ENCODE data around the gene RABL6.
"Not testable (repeated sequence)": the region's sequence is repeated elsewhere in the genome, so short reads cannot be mapped to it uniquely, and the experiment has no call there.

RABL6 gene, protein sequence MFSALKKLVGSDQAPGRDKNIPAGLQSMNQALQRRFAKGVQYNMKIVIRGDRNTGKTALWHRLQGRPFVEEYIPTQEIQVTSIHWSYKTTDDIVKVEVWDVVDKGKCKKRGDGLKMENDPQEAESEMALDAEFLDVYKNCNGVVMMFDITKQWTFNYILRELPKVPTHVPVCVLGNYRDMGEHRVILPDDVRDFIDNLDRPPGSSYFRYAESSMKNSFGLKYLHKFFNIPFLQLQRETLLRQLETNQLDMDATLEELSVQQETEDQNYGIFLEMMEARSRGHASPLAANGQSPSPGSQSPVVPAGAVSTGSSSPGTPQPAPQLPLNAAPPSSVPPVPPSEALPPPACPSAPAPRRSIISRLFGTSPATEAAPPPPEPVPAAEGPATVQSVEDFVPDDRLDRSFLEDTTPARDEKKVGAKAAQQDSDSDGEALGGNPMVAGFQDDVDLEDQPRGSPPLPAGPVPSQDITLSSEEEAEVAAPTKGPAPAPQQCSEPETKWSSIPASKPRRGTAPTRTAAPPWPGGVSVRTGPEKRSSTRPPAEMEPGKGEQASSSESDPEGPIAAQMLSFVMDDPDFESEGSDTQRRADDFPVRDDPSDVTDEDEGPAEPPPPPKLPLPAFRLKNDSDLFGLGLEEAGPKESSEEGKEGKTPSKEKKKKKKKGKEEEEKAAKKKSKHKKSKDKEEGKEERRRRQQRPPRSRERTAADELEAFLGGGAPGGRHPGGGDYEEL

DNA sequence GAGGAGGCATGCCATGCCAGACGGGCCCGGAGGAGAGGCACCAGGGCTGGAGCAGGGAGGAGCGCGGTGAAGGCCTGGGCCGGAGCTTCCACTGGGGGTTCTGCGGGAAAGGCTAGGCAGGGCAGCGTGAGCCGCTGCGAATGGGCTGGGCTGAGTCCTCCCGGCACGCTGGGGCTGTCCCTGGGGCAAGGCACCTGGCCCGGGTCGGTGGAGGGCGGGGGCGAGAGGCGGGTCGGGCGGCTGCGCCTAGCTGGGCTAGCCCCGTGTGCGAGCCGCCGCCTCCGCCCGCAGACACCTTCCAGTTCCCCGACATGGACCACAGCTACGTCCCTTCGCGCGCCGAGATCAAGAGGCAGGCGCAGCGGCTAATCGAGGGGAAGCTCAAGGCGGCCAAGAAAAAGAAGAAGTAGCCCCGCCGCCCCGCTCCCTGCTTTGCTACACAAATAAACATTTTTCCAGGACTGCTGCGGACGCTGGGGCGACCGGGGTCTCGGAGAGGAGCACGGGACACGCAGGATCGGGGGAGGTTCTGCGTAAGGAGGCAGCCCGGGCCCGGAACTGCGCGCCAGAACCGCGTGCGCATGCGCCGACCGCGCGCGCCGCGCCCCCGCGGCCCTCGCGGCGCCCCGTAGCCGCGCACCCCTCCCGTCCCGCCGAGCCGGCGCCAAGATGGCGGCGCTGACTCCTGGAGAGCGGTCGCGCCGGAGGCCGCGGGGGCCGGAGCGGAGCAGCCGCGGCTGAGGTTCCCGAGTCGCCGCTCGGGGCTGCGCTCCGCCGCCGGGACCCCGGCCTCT lies at the start of gene RABL6:
RABL6 (plus strand) TSS at position 668 of the 794 bp plus-strand sequence. CDS start 249 bp downstream, outside the sequence.
- peak; percentile 70 to 75 for DNase-seq (ENCODE audit: low read depth in 2 of 2)
- TF ChIP-seq, protein P1, sequence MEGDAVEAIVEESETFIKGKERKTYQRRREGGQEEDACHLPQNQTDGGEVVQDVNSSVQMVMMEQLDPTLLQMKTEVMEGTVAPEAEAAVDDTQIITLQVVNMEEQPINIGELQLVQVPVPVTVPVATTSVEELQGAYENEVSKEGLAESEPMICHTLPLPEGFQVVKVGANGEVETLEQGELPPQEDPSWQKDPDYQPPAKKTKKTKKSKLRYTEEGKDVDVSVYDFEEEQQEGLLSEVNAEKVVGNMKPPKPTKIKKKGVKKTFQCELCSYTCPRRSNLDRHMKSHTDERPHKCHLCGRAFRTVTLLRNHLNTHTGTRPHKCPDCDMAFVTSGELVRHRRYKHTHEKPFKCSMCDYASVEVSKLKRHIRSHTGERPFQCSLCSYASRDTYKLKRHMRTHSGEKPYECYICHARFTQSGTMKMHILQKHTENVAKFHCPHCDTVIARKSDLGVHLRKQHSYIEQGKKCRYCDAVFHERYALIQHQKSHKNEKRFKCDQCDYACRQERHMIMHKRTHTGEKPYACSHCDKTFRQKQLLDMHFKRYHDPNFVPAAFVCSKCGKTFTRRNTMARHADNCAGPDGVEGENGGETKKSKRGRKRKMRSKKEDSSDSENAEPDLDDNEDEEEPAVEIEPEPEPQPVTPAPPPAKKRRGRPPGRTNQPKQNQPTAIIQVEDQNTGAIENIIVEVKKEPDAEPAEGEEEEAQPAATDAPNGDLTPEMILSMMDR (IDR thresholded peaks at IDR 0.05; ENCODE audit: low read depth, low read length): no peak

DNA sequence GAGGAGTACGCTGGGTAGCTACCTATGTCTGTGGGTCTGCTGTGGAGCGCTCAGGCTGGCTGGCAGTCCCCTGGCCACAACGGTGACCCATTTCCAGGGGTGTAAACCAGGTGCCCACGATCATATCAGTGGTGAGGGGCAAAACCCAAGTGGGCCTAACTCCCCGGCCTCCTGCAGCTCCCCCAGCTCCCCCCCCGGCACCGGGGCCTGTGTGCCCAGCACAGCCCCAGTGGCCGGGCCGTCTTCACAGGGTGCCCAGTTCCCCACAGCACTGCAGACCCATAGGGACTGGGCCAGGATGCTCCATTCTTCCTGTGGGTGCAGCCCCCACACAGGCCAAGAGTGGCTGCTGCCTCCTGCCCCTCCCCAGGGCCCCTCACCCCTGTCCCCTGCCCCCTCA lies 48.7 kb upstream of the RABL6 start:
- TF ChIP-seq, protein P1 (IDR thresholded peaks at IDR 0.05; ENCODE audit: low read depth, low read length): no peak
- DNase-seq (ENCODE audit: low read depth in 2 of 2): no peak
- no peak overlapping the region for H3K4me3 ChIP-seq (replicated peaks in 1 of 2; ENCODE audit: low read depth in 2 of 2, low read length in 2 of 2)

More for the DNA sequence above, at the start of gene RABL6:
- peak within 1 kb of the TSS; percentile 85 to 91 for H3K4me3 ChIP-seq (replicated peaks in 1 of 2; ENCODE audit: low read depth in 2 of 2, low read length in 2 of 2)

DNA sequence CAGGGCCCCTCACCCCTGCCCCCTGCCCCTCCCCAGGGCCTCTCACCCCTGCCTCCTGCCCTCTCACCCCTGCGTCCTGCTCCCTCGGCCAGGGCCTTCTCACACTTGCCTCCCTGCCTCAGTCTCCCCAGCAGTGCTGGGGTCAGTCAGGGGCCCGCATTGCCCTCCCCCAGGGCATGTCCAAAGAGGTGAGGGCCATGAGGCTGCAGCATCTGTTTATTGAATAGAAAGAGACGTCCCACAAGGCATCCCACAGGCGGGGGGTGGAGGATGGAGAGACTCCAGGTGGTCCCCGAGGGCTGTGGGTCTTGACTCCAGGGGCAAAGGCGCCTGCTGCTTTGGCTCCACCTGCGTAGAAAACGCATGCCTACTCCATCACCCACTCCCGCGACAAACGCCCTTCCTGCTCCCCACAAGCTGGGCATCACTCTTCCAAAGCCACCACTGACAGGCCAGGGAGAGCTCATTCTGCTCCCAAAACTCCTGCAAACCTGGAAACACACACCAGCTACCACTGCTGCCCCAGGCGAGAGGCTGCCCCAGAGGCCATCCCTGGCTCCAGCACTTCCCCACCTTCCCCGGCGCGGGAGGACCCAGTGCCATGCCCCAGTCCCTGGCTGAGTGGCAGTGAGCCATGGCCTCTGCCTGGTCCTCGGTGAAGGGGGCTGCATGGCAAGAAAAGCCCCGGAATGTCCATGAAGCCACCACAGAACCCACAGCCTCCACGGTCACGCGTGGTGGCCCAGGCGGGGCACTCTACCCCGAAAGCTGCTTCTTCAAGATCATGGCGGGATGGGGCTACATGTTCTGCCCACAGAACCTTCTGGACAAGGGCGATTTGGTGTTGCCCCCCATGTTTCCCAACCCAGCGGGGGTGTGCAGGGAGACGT lies 48.1 kb upstream of the RABL6 start:
- DNase-seq (ENCODE audit: low read depth in 2 of 2): no peak
- no peak overlapping the region for H3K4me3 ChIP-seq (replicated peaks in 1 of 2; ENCODE audit: low read depth in 2 of 2, low read length in 2 of 2)
- TF ChIP-seq, protein P1 (IDR thresholded peaks at IDR 0.05; ENCODE audit: low read depth, low read length): no peak

DNA sequence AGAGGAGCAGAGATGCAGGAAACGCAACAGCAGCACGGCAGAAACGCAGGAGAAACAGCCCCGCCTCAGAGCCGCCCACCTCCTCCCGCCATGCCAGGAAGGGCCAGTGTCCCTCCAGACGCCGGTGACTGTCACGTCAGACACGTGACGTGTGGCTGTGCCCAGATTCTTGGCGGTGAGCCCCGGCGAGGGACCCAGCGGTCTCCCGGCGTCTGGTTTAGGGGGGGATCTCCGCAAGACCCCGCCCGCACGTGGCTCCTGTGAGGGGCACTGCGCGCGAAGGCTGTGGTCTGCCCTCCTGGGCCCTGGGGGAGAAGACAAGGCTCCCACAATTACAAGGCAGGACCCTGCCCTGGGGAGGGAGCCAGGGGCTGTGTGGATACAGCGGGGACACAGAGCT lies 47.3 kb upstream of the RABL6 start:
- H3K4me3 ChIP-seq (replicated peaks in 1 of 2; ENCODE audit: low read depth in 2 of 2, low read length in 2 of 2): no peak overlapping the region
- DNase-seq (ENCODE audit: low read depth in 2 of 2): no peak
- TF ChIP-seq, protein P1 (IDR thresholded peaks at IDR 0.05; ENCODE audit: low read depth, low read length): no peak

DNA sequence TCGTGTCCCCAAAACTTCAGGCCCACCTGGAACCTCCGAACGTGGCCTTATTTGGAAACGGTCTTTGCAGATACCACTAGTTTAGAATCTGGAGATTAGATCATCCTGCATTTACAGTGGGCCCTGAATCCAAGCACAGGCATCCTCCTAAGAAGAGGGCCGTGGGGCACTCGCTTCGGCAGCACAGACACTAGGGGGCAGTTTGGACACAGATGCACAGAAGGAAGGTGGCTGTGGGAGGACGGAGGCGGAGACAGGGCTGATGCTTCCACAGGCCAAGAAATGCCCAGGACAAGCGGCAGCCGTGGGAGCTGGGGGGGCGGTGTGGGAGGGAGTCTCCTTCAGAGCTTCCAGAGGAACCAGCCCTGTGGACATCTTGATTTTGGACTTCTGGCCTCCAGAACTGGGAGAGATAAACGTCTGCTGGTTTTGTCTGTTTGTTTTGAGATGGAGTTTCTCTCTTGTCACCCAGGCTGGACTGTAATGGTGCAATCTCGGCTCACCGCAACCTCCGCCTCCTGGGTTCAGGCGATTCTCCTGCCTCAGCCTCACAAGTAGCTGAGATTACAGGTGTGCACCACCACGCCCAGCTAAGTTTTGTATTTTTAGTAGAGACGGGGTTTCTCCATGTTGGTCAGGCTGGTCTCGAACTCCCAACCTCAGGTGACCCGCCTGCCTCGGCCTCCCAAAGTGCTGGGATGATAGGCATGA lies 46.8 kb upstream of the RABL6 start:
- H3K4me3 ChIP-seq (replicated peaks in 1 of 2; ENCODE audit: low read depth in 2 of 2, low read length in 2 of 2): not testable (repeated sequence)
- TF ChIP-seq, protein P1 (IDR thresholded peaks at IDR 0.05; ENCODE audit: low read depth, low read length): peak; percentile 79
- peak; percentile 67 to 76 for DNase-seq (ENCODE audit: low read depth in 2 of 2)

Data from cardiac fibroblast (primary cell).